HFFc6 (cell line): ENCODE data around the gene ALDH18A1. TPM values are rescaled to one million over a fixed set of nuclear protein-coding genes. Genes with fewer than 3 reads are reported as not detected.

Experiments
- DNase-seq: peaks from one replicate; pipeline ENCODE4 v3.0.0-alpha.2; 2018
- H3K27ac Mint-ChIP-seq: 2 replicates; pipeline ENCODE4 v1.8.0; 2020; ENCODE audit warnings: mild to moderate bottlenecking, mixed read lengths
- H3K27me3 Mint-ChIP-seq: 2 replicates; pipeline ENCODE4 v1.8.0; 2021; ENCODE audit warnings: mild to moderate bottlenecking, moderate library complexity, mixed read lengths; ENCODE audit not compliant: insufficient read depth
- H3K36me3 Mint-ChIP-seq: 2 replicates; pipeline ENCODE4 v1.8.0; 2021; ENCODE audit warnings: low read depth, mixed read lengths
- H3K4me1 Mint-ChIP-seq: 2 replicates; pipeline ENCODE4 v1.8.0; 2020; ENCODE audit warnings: low read depth, mixed read lengths
- H3K4me3 Mint-ChIP-seq: 2 replicates; pipeline ENCODE4 v1.8.0; 2020; ENCODE audit warnings: mild to moderate bottlenecking, moderate library complexity, mixed read lengths
- H3K9me3 Mint-ChIP-seq: 2 replicates; pipeline ENCODE4 v1.8.0; 2020; ENCODE audit warnings: mild to moderate bottlenecking, mixed read lengths
- total RNA-seq, 6 experiments: library from RNA; stranded (reverse); fragmentation: NEBNext Ultra II Directional; extraction: Animal tissue kit (Norgen Biotek cat#: 25700); gene quantifications; 2 replicates in 1 of 6; 3 replicates in 5 of 6; pipeline ENCODE4 v1.2.3, GENCODE V29; 2021
- TF ChIP-seq, protein P1 (sequence below): fragments of 200-600 bp; sonication (generic); IDR thresholded peaks from 2 replicates; pipeline ENCODE4 v1.5.0; 2021; ENCODE audit warnings: antibody characterized with exemption, mild to moderate bottlenecking

ALDH18A1 gene
- total RNA-seq, 6 experiments from 2014 or later: 121 to 145 (median 133) TPM

DNA sequence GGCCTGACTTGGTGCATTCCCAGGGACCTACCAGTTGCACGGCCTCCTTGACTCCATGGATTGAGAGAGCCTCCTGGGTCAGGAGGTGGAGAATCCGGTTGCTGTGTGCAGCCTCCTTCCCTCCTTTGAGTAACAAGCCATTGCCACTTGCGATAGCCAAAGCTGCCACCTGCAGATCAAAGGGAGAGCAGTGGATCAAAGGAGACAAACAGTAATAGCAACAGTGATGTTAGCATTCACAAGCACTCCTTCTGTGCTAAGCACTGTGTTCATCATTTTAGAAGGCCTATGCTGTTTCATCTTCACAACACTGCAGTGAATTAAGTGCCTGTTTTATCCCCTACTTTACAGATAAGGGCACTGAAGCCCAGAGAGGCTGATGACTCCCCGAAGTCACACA is 40.1 kb downstream of the ALDH18A1 start:
- Mint-ChIP-seq H3K4me3 (no peak overlapping the region), H3K9me3 (peaks cover 5% of the 10 kb centered on the region; the same call in 1 of the 2 replicates), H3K27me3 (peaks cover 3% of the 10 kb centered on the region; the same call in 1 of the 2 replicates), H3K4me1 (peaks cover 9% of the 10 kb centered on the region; the same call in 1 of the 2 replicates), H3K36me3 (peaks cover 60% of the 10 kb centered on the region), H3K27ac (no peak overlapping the region)
- no peak for DNase-seq
- TF ChIP-seq, protein P1, sequence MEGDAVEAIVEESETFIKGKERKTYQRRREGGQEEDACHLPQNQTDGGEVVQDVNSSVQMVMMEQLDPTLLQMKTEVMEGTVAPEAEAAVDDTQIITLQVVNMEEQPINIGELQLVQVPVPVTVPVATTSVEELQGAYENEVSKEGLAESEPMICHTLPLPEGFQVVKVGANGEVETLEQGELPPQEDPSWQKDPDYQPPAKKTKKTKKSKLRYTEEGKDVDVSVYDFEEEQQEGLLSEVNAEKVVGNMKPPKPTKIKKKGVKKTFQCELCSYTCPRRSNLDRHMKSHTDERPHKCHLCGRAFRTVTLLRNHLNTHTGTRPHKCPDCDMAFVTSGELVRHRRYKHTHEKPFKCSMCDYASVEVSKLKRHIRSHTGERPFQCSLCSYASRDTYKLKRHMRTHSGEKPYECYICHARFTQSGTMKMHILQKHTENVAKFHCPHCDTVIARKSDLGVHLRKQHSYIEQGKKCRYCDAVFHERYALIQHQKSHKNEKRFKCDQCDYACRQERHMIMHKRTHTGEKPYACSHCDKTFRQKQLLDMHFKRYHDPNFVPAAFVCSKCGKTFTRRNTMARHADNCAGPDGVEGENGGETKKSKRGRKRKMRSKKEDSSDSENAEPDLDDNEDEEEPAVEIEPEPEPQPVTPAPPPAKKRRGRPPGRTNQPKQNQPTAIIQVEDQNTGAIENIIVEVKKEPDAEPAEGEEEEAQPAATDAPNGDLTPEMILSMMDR: no peak

DNA sequence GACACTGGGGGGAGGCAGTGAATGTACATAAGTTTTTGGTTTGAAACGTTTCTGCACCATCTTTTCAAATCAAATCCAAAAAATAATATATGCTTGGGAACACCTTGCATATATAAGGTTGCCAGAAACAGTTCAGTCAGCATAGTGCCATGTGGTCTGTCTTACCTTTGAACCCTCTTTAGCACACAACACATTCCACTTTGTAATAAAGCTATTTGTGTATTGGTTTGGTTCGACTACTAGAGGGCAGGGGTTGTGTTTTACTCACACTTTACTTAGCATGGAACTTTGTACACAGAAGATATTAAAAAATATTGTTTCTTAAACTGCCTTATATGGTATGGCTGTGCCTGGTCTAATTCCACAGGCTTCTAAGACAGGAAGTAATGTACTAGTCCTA is 43.2 kb downstream of the ALDH18A1 start:
- Mint-ChIP-seq H3K4me1 (peaks cover 8% of the 10 kb centered on the region; the same call in 1 of the 2 replicates), H3K9me3 (no peaks in the 10 kb centered on the region), H3K4me3 (no peak overlapping the region), H3K27ac (no peak overlapping the region), H3K27me3 (0 out of 2 replicates have a peak, but pooled peaks cover 2% of the 10 kb centered on the region), H3K36me3 (peaks cover 52% of the 10 kb centered on the region)
- TF ChIP-seq, protein P1: no peak
- no peak for DNase-seq

DNA sequence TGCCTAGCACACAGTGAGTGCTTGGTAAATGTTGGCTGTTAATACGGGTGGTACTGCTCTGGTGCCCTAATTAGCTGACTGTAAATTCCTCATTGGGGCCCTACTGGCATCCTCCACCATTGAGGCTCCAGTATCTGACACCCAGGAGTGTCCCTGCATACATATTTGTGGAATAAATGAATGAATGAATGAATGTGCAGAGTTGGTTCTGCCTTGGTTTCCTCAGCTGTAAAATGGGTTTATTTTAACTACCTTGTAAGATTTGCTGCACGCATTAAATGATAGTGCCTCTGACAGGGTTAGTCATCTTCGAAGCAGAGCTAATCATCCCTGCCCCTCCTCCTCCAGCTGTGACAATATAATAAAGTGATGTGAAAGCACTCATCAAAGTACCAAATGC is 45.8 kb downstream of the ALDH18A1 start:
- H3K4me3 Mint-ChIP-seq: no peak overlapping the region
- no peak overlapping the region for H3K27ac Mint-ChIP-seq

DNA sequence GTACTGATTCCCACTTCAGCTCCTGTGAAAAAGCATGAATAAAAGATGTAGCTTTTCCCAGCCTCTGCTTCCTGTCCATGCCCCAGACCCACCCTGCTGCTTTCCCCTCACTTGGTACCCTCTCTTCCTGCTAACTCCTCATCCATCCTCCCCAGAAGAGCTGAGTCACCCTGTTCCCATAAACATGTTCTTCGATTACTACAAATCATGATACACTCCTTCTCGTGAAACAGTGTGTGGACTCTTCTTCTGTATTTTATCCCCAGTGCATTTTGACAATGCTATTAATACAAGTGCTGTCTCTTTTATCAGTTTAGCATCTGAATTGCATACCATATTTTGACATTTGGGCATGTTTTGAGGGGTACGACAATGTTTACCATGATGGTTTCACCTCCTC is 49.6 kb downstream of the ALDH18A1 start:
- Mint-ChIP-seq H3K27ac (peak overlapping the region; percentile 9; the same call in 1 of the 2 replicates), H3K4me1 (no peaks in the 10 kb centered on the region), H3K27me3 (peaks cover 3% of the 10 kb centered on the region), H3K36me3 (peaks cover 31% of the 10 kb centered on the region), H3K9me3 (no peaks in the 10 kb centered on the region), H3K4me3 (no peak overlapping the region)
- TF ChIP-seq, protein P1: no peak
- no peak for DNase-seq

More for the DNA sequence above, 45.8 kb downstream of the ALDH18A1 start:
- Mint-ChIP-seq H3K4me1 (no peaks in the 10 kb centered on the region), H3K9me3 (no peaks in the 10 kb centered on the region), H3K36me3 (peaks cover 57% of the 10 kb centered on the region), H3K27me3 (peaks cover 2% of the 10 kb centered on the region; the same call in 1 of the 2 replicates)
- TF ChIP-seq, protein P1: no peak
- DNase-seq: no peak

DNA sequence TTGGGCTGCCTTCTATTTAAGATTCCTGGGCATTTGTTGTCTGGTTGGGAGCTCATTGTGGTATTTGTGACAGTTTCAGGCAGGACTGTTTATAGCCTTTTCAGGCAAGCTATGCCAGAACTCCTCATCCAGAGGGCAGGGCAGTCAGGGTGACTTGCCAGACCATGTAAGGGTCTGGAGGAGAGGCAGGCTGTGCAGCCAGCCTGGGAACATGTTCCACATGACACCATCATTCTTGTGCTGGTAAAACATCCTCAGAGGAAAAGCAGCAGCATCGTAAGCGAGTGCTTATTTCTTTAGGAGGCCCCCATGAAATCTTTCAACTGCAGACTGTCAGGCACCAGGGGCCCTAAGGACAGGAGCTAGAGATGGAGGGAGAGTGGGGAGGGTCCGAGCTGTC is 51.3 kb downstream of the ALDH18A1 start:
- peaks cover 20% of the 10 kb centered on the region for H3K36me3 Mint-ChIP-seq
- TF ChIP-seq, protein P1: no peak
- H3K27ac Mint-ChIP-seq: no peak overlapping the region
- no peaks in the 10 kb centered on the region for H3K9me3 Mint-ChIP-seq
- DNase-seq: no peak
- H3K27me3 Mint-ChIP-seq: peaks cover 3% of the 10 kb centered on the region
- H3K4me3 Mint-ChIP-seq: no peak overlapping the region
- H3K4me1 Mint-ChIP-seq: no peaks in the 10 kb centered on the region
